Ishikawa (cell line): ENCODE measurements around the gene BBLN.

Source experiments
- CEBPB ChIP-seq: IDR thresholded peaks from 2 replicates; pipeline ENCODE4 v1.6.1; 2012
- EGR1 ChIP-seq: IDR thresholded peaks from 2 replicates; pipeline ENCODE4 v1.6.1; 2012
- EP300 ChIP-seq: IDR thresholded peaks from 2 replicates; pipeline ENCODE4 v1.6.1; 2012; ENCODE audit warnings: borderline replicate concordance
- FOXM1 ChIP-seq: IDR thresholded peaks from 2 replicates; pipeline ENCODE4 v1.6.1; 2012; ENCODE audit warnings: low read depth, borderline replicate concordance
- MAX ChIP-seq: IDR thresholded peaks from 2 replicates; pipeline ENCODE4 v1.6.1; 2012
- RAD21 ChIP-seq: IDR thresholded peaks from 2 replicates; pipeline ENCODE4 v1.6.1; 2012; ENCODE audit warnings: low read depth
- REST ChIP-seq: IDR thresholded peaks from 2 replicates; pipeline ENCODE4 v1.6.1; 2012; ENCODE audit warnings: low read depth, mild to moderate bottlenecking
- TAF1 ChIP-seq: IDR thresholded peaks from 2 replicates; pipeline ENCODE4 v1.6.1; 2012; ENCODE audit warnings: low read depth, mild to moderate bottlenecking
- TCF12 ChIP-seq: IDR thresholded peaks from 2 replicates; pipeline ENCODE4 v1.6.1; 2012; ENCODE audit warnings: low read depth
- TEAD4 ChIP-seq: IDR thresholded peaks from 2 replicates; pipeline ENCODE4 v1.6.1; 2012
- YY1 ChIP-seq: IDR thresholded peaks from 2 replicates; pipeline ENCODE4 v1.6.1; 2012; ENCODE audit warnings: low read depth
- TF ChIP-seq, protein P1 (sequence below): IDR thresholded peaks from 2 replicates; pipeline ENCODE4 v1.6.1; 2012

DNA sequence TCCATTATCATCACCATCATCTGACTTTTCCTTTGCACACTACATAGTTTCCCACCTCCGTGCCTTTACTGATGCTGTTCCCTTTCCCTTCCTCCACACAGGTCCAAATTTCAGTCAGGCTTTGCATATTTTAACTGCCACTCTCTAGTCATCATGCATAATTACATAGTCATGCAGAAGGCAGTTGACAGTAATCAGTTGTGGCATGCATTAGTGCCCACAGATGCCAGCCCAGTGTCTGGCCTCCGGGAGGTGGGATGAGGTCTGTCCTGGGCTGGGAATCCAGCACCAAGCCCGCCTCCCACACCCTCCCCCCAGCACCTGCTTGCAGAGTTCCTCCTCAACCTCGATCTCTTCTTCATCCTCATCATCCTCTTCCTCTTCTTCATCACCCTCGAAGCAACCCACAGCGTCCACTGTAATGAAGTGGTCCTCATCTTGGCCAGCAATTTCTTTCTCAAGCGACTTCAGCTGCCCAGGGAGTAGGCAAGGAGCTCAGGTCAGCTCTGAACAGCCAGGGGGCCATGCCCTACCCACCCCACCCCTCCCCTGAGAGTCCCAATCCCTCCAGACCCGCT is 8.8 kb downstream of the BBLN start:
- no peak for TF ChIP-seq EP300
- TF ChIP-seq TEAD4, result no peak
- TF ChIP-seq FOXM1, result no peak
- TF ChIP-seq YY1, result no peak
- TF ChIP-seq REST, result no peak
- no peak for TF ChIP-seq MAX
- no peak for TF ChIP-seq TAF1
- no peak for TF ChIP-seq TCF12
- TF ChIP-seq, protein P1, sequence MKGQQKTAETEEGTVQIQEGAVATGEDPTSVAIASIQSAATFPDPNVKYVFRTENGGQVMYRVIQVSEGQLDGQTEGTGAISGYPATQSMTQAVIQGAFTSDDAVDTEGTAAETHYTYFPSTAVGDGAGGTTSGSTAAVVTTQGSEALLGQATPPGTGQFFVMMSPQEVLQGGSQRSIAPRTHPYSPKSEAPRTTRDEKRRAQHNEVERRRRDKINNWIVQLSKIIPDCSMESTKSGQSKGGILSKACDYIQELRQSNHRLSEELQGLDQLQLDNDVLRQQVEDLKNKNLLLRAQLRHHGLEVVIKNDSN, result no peak
- TF ChIP-seq RAD21, result no peak
- no peak for TF ChIP-seq CEBPB
- TF ChIP-seq EGR1, result no peak
